ENCODE measurements around the gene NLGN1. TPM values are rescaled to one million over a fixed set of nuclear protein-coding genes. Genes with fewer than 3 reads are reported as not detected.

The NLGN1 gene
- total RNA-seq, 5 donors from 2014 or later (not counting 1 experiment from before 2014, with no cell fraction given), result 0.18 TPM; not detected in 4

DNA sequence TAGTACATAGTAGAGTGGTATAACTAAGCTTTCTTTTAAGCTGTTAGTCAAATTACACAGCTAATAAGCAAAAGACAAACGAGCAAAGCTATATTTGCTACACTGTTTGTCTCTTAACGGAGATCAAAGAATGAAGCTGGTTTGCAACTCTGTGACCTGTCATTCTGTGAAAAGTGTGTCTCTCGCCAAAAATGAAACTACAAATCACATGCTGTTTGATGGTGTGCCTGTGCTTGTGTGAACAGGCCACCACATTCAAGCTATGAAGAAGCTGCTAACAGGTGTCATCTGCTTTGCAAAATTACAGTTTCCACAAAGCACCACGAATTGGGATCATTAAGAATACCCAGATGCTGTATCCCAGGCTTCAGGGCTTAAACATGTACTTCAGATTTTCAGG lies 793.8 kb downstream of the NLGN1 start:
- ATAC-seq (replicated peaks in 1 of 4), result peak in 1 of 4 experiments; percentile 32
- no peak overlapping the region for H3K27ac Mint-ChIP-seq
- no CpG with 5 or more reads among the region's 4 CpGs for WGBS (ENCODE audit: insufficient coverage)

DNA sequence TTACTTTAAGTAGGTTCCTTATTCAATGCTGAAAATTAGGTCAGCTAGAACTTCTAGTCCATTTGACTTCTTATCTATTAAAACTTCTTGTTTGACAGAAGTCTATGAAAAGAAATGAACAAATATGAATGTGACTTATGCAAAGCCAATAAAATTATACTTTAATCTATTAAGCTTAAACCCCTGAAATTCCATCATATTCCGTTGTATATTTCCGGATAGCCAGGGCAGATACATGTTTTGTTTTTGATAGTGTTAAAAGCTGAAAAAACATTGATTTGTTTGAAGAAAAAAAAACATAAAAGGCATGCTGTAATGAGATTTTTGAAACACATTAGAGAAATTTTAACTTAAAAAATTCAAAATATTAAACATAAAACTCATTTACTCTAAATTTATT lies 794.4 kb downstream of the NLGN1 start:
- no peaks in the 10 kb centered on the region for H3K27me3 Mint-ChIP-seq
- no peak overlapping the region for H3K4me3 Mint-ChIP-seq
- CTCF ChIA-PET, result no interaction called here
- no peaks in the 10 kb centered on the region for H3K36me3 ChIP-seq (ENCODE audit: control insufficient read depth in 2 of 2, extremely low read depth in 1 of 2, insufficient read depth in 1 of 2, low read length in 1 of 2)
- H3K9me3 ChIP-seq, result no peaks in the 10 kb centered on the region
- H3K27me3 ChIP-seq (replicated peaks in 1 of 2; ENCODE audit: control insufficient read depth in 2 of 2, extremely low read depth in 1 of 2, insufficient read depth in 2 of 2, low read length in 1 of 2), result no peaks in the 10 kb centered on the region
- H3K36me3 Mint-ChIP-seq, result no peaks in the 10 kb centered on the region
- ATAC-seq (replicated peaks in 1 of 4) (no peak), DNase-seq (no peak)
- H3K4me1 ChIP-seq (ENCODE audit: control insufficient read depth in 1 of 2, extremely low read depth in 1 of 2, insufficient read depth in 2 of 2, low read length in 2 of 2), result no peaks in the 10 kb centered on the region
- no peaks in the 10 kb centered on the region for H3K9me3 Mint-ChIP-seq
- WGBS (ENCODE audit: insufficient coverage), result no CpG with 5 or more reads among the region's 2 CpGs
- POLR2A ChIA-PET, result no interaction called here
- no peak overlapping the region for H3K27ac ChIP-seq (ENCODE audit: low read length)
- no peak overlapping the region for H3K27ac Mint-ChIP-seq
- H3K4me3 ChIP-seq (ENCODE audit: control insufficient read depth in 1 of 2, extremely low read depth in 1 of 2, low read length in 1 of 2), result no peak overlapping the region
- peaks cover 0 to 11% (median 0%) of the 10 kb centered on the region in 3 donors for H3K4me1 Mint-ChIP-seq

More for the DNA sequence above, 793.8 kb downstream of the NLGN1 start:
- Histone ChIP-seq H3K27ac (ENCODE audit: low read length) (no peak overlapping the region), H3K27me3 (replicated peaks in 1 of 2; ENCODE audit: control insufficient read depth in 2 of 2, extremely low read depth in 1 of 2, insufficient read depth in 2 of 2, low read length in 1 of 2) (no peaks in the 10 kb centered on the region), H3K4me1 (ENCODE audit: control insufficient read depth in 1 of 2, extremely low read depth in 1 of 2, insufficient read depth in 2 of 2, low read length in 2 of 2) (no peaks in the 10 kb centered on the region), H3K4me3 (ENCODE audit: control insufficient read depth in 1 of 2, extremely low read depth in 1 of 2, low read length in 1 of 2) (no peak overlapping the region), H3K36me3 (ENCODE audit: control insufficient read depth in 2 of 2, extremely low read depth in 1 of 2, insufficient read depth in 1 of 2, low read length in 1 of 2) (no peaks in the 10 kb centered on the region), H3K9me3 (no peaks in the 10 kb centered on the region)
- Mint-ChIP-seq H3K9me3 (no peaks in the 10 kb centered on the region), H3K4me3 (no peak overlapping the region), H3K27me3 (no peaks in the 10 kb centered on the region), H3K4me1 (peaks cover 0 to 11% (median 0%) of the 10 kb centered on the region in 3 donors), H3K36me3 (no peaks in the 10 kb centered on the region)
- ChIA-PET CTCF (no interaction called here), POLR2A (no interaction called here)
- DNase-seq, result no peak

DNA sequence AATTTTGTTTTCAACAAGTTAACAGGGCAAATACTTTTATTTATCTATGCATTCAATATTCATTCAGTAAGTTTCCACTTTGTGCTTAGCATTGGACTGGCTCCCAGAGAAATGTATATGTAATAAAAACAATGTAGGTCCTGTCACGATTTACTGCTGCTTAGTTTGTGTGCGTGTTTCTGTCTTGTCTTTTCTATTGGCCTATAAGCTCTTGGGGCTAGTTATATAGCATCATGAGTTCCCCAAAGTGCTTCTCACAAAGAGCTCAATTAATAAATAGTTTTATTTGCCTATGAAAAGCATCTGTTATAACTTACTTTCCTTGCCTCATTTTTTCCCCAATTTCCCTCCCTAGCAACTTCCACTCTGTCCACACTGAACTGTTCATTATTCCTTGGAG lies 794.9 kb downstream of the NLGN1 start:
- ChIA-PET CTCF (no interaction called here), POLR2A (no interaction called here)
- Histone ChIP-seq H3K4me1 (ENCODE audit: control insufficient read depth in 1 of 2, extremely low read depth in 1 of 2, insufficient read depth in 2 of 2, low read length in 2 of 2) (no peaks in the 10 kb centered on the region), H3K36me3 (ENCODE audit: control insufficient read depth in 2 of 2, extremely low read depth in 1 of 2, insufficient read depth in 1 of 2, low read length in 1 of 2) (no peaks in the 10 kb centered on the region), H3K9me3 (no peaks in the 10 kb centered on the region), H3K4me3 (ENCODE audit: control insufficient read depth in 1 of 2, extremely low read depth in 1 of 2, low read length in 1 of 2) (no peak overlapping the region), H3K27ac (ENCODE audit: low read length) (no peak overlapping the region), H3K27me3 (replicated peaks in 1 of 2; ENCODE audit: control insufficient read depth in 2 of 2, extremely low read depth in 1 of 2, insufficient read depth in 2 of 2, low read length in 1 of 2) (no peaks in the 10 kb centered on the region)
- peaks cover 0 to 11% (median 0%) of the 10 kb centered on the region in 3 donors for H3K4me1 Mint-ChIP-seq
- no peak overlapping the region for H3K4me3 Mint-ChIP-seq
- no CpG with 5 or more reads among the region's 2 CpGs for WGBS (ENCODE audit: insufficient coverage)
- H3K27ac Mint-ChIP-seq, result no peak overlapping the region
- no peaks in the 10 kb centered on the region for H3K36me3 Mint-ChIP-seq
- no peaks in the 10 kb centered on the region for H3K27me3 Mint-ChIP-seq
- no peaks in the 10 kb centered on the region for H3K9me3 Mint-ChIP-seq
- DNase-seq, result no peak
- no peak for ATAC-seq (replicated peaks in 1 of 4)

DNA sequence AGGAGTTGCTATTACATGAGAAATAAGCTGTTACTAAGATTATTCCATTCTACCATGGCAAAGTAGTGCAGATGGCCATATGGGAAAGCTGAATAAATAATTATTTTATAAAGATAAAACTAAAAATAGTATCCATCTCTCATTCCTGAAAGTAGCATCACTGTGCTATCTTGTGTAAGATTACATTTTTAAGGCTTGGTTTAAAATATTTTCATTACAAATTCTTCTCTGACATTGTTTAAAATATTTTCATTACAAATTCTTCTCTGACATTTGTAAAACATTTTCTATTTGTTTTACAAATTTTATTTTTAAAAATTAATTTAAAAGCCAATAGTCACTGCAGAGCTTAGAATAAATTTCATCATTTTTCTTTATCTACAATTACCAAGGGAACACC lies 796.1 kb downstream of the NLGN1 start:
- H3K4me3 Mint-ChIP-seq, result no peak overlapping the region
- peaks cover 0 to 11% (median 0%) of the 10 kb centered on the region in 3 donors for H3K4me1 Mint-ChIP-seq
- POLR2A ChIA-PET, result no interaction called here

DNA sequence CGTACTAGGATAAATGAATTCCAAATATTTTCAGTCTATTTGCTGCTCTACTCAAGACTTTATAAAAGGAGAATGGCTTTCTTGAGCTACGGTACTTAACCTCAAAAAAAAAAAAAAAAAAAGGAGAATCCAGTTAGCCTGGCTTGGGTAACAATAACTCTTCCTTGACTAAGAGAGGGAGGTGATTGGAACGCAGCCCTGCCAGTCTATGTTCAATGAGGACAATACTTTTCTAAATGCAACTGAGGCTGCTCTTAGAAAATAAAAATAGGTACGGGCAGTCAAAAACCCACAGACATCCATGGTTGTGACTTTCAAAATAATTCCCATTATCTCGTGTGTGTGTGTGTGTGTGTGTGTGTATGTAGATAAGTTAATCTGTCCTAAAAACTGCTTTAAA lies 799.9 kb downstream of the NLGN1 start:
- H3K27ac Mint-ChIP-seq, result no peak overlapping the region
- no peaks in the 10 kb centered on the region for H3K27me3 ChIP-seq (replicated peaks in 1 of 2; ENCODE audit: control insufficient read depth in 2 of 2, extremely low read depth in 1 of 2, insufficient read depth in 2 of 2, low read length in 1 of 2)
- no peaks in the 10 kb centered on the region for H3K36me3 Mint-ChIP-seq
- ChIA-PET CTCF (no interaction called here), POLR2A (no interaction called here)
- no peaks in the 10 kb centered on the region for H3K4me1 ChIP-seq (ENCODE audit: control insufficient read depth in 1 of 2, extremely low read depth in 1 of 2, insufficient read depth in 2 of 2, low read length in 2 of 2)
- H3K4me3 ChIP-seq (ENCODE audit: control insufficient read depth in 1 of 2, extremely low read depth in 1 of 2, low read length in 1 of 2), result no peak overlapping the region
- H3K9me3 ChIP-seq, result no peaks in the 10 kb centered on the region
- no peaks in the 10 kb centered on the region for H3K27me3 Mint-ChIP-seq
- no peaks in the 10 kb centered on the region for H3K4me1 Mint-ChIP-seq
- no peak overlapping the region for H3K27ac ChIP-seq (ENCODE audit: low read length)
- H3K36me3 ChIP-seq (ENCODE audit: control insufficient read depth in 2 of 2, extremely low read depth in 1 of 2, insufficient read depth in 1 of 2, low read length in 1 of 2), result no peaks in the 10 kb centered on the region
- ATAC-seq (replicated peaks in 1 of 4) (no peak), DNase-seq (no peak)
- H3K4me3 Mint-ChIP-seq, result no peak overlapping the region
- no CpG with 5 or more reads among the region's 5 CpGs for WGBS (ENCODE audit: insufficient coverage)
- H3K9me3 Mint-ChIP-seq, result peaks cover 0 to 5% (median 0%) of the 10 kb centered on the region in 3 donors

More for the DNA sequence above, 796.1 kb downstream of the NLGN1 start:
- no peak for DNase-seq
- H3K27ac Mint-ChIP-seq, result no peak overlapping the region
- H3K36me3 Mint-ChIP-seq, result no peaks in the 10 kb centered on the region
- Histone ChIP-seq H3K27ac (ENCODE audit: low read length) (no peak overlapping the region), H3K4me3 (ENCODE audit: control insufficient read depth in 1 of 2, extremely low read depth in 1 of 2, low read length in 1 of 2) (no peak overlapping the region), H3K27me3 (replicated peaks in 1 of 2; ENCODE audit: control insufficient read depth in 2 of 2, extremely low read depth in 1 of 2, insufficient read depth in 2 of 2, low read length in 1 of 2) (no peaks in the 10 kb centered on the region), H3K9me3 (no peaks in the 10 kb centered on the region), H3K4me1 (ENCODE audit: control insufficient read depth in 1 of 2, extremely low read depth in 1 of 2, insufficient read depth in 2 of 2, low read length in 2 of 2) (no peaks in the 10 kb centered on the region), H3K36me3 (ENCODE audit: control insufficient read depth in 2 of 2, extremely low read depth in 1 of 2, insufficient read depth in 1 of 2, low read length in 1 of 2) (no peaks in the 10 kb centered on the region)
- no peaks in the 10 kb centered on the region for H3K9me3 Mint-ChIP-seq
- CTCF ChIA-PET, result interaction anchor here in 1 of 2 donors (0.6 kb wide), 1 partner anchor 1054 kb away, joined by 4 read pairs; no protein-coding TSS in a partner anchor
- no peak for ATAC-seq (replicated peaks in 1 of 4)
- H3K27me3 Mint-ChIP-seq, result no peaks in the 10 kb centered on the region

DNA sequence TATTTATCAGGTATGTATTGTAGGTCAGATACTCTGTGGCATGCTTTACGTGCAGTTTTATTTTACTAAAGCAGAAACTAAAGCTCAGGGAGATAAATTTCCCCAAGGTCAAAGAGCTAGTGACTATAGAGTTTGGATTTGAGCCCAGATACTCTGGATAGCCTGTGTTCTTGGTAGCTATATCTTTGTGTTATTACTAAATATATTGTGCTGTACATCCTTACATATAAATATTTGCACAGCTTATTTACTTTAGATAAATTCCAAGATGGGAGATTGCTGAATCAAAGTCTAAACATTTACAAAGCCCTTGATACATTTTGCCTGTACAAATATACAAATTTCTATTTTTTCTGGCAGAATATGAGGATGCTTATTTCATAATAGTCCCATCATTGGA lies 800.7 kb downstream of the NLGN1 start:
- no peak overlapping the region for H3K4me3 Mint-ChIP-seq
- POLR2A ChIA-PET, result no interaction called here
- H3K27ac Mint-ChIP-seq, result no peak overlapping the region
- Histone ChIP-seq H3K4me1 (ENCODE audit: control insufficient read depth in 1 of 2, extremely low read depth in 1 of 2, insufficient read depth in 2 of 2, low read length in 2 of 2) (no peaks in the 10 kb centered on the region), H3K36me3 (ENCODE audit: control insufficient read depth in 2 of 2, extremely low read depth in 1 of 2, insufficient read depth in 1 of 2, low read length in 1 of 2) (no peaks in the 10 kb centered on the region), H3K9me3 (no peaks in the 10 kb centered on the region), H3K4me3 (ENCODE audit: control insufficient read depth in 1 of 2, extremely low read depth in 1 of 2, low read length in 1 of 2) (no peak overlapping the region), H3K27ac (ENCODE audit: low read length) (no peak overlapping the region), H3K27me3 (replicated peaks in 1 of 2; ENCODE audit: control insufficient read depth in 2 of 2, extremely low read depth in 1 of 2, insufficient read depth in 2 of 2, low read length in 1 of 2) (no peaks in the 10 kb centered on the region)
- no peaks in the 10 kb centered on the region for H3K36me3 Mint-ChIP-seq
- WGBS (ENCODE audit: insufficient coverage), result no CpG with 5 or more reads among the region's 1 CpG
- no peaks in the 10 kb centered on the region for H3K27me3 Mint-ChIP-seq
- ATAC-seq (replicated peaks in 1 of 4) (no peak), DNase-seq (no peak)
- H3K9me3 Mint-ChIP-seq, result peaks cover 0 to 5% (median 0%) of the 10 kb centered on the region in 3 donors
- no peaks in the 10 kb centered on the region for H3K4me1 Mint-ChIP-seq
- CTCF ChIA-PET, result no interaction called here

DNA sequence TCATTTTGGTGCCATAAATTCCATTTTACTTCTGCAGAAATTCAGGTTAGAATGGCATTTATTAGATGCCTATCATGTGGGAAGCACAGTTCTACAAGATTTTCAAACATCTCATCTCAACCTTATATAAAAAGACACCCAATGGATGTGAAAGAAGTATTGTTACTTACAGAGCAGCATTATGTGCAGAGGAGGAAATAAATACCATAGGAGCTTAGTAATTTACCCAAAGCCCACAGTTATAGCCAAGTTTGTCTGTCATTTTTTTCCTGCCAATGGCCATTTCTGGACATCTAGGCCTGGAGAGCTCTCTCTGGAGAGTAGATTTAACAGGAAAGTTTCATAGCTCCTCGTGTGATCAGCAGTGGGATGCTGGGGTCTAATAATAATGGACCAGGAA lies 802.2 kb downstream of the NLGN1 start:
- Mint-ChIP-seq H3K27me3 (no peaks in the 10 kb centered on the region), H3K4me1 (no peaks in the 10 kb centered on the region), H3K9me3 (peaks cover 0 to 5% (median 0%) of the 10 kb centered on the region in 3 donors), H3K36me3 (no peaks in the 10 kb centered on the region), H3K4me3 (no peak overlapping the region), H3K27ac (no peak overlapping the region)
- Histone ChIP-seq H3K27ac (ENCODE audit: low read length) (no peak overlapping the region), H3K4me3 (ENCODE audit: control insufficient read depth in 1 of 2, extremely low read depth in 1 of 2, low read length in 1 of 2) (no peak overlapping the region), H3K36me3 (ENCODE audit: control insufficient read depth in 2 of 2, extremely low read depth in 1 of 2, insufficient read depth in 1 of 2, low read length in 1 of 2) (no peaks in the 10 kb centered on the region), H3K27me3 (replicated peaks in 1 of 2; ENCODE audit: control insufficient read depth in 2 of 2, extremely low read depth in 1 of 2, insufficient read depth in 2 of 2, low read length in 1 of 2) (no peaks in the 10 kb centered on the region), H3K9me3 (no peaks in the 10 kb centered on the region), H3K4me1 (ENCODE audit: control insufficient read depth in 1 of 2, extremely low read depth in 1 of 2, insufficient read depth in 2 of 2, low read length in 2 of 2) (no peaks in the 10 kb centered on the region)
- POLR2A ChIA-PET, result no interaction called here
- CTCF ChIA-PET, result no interaction called here
- WGBS (ENCODE audit: insufficient coverage), result no CpG with 5 or more reads among the region's 1 CpG
- ATAC-seq (replicated peaks in 1 of 4), result no peak
- DNase-seq, result no peak

Data from T-cell (primary cell).